GM20000 (cell line): ENCODE results near the gene SLC27A6.

Experiments used
- DNase-seq: peaks from one replicate; pipeline ENCODE4 v3.0.0; 2012; ENCODE audit warnings: low spot score
- CTCF ChIP-seq: IDR thresholded peaks from 2 replicates; pipeline ENCODE4 v1.5.1; 2012; ENCODE audit warnings: mild to moderate bottlenecking, control low read depth; ENCODE audit errors: extremely low read depth, missing control alignments

The SLC27A6 gene

GRCh38 chr5:128974567-128974966, 9.3 kb downstream of the SLC27A6 start:
- no peak for DNase-seq
- no peak for TF ChIP-seq CTCF

- no peak for DNase-seq
- no peak for TF ChIP-seq CTCF
Measured at GRCh38 chr5:128979761-128980160, 14.5 kb downstream of the SLC27A6 start.

GRCh38 chr5:128980917-128981316, 15.6 kb downstream of the SLC27A6 start:
- TF ChIP-seq CTCF: no peak
- no peak for DNase-seq

GRCh38 chr5:128984480-128984879, 19.2 kb downstream of the SLC27A6 start:
- TF ChIP-seq CTCF: no peak
- DNase-seq: no peak

- DNase-seq: no peak
- no peak for TF ChIP-seq CTCF
Measured at GRCh38 chr5:128988476-128988875, 23.2 kb downstream of the SLC27A6 start.

- TF ChIP-seq CTCF: no peak
- DNase-seq: no peak
Measured at GRCh38 chr5:129001841-129002526, 36.7 kb downstream of the SLC27A6 start.

GRCh38 chr5:129002527-129002842, 37.2 kb downstream of the SLC27A6 start:
- no peak for TF ChIP-seq CTCF
- DNase-seq: no peak
